ENCODE results near the gene NFIX.
A peak's percentile ranks its signal among the peaks of the same experiment; 100 is the strongest.

NFIX gene

GRCh38 chr19:13037161-13037560 is 41.9 kb downstream of the NFIX start:
- no peak for DNase-seq (ENCODE audit: low spot score)

GRCh38 chr19:13037731-13038130 is 42.5 kb downstream of the NFIX start:
- DNase-seq (ENCODE audit: low spot score), result no peak

GRCh38 chr19:13038306-13039210 is 43.3 kb downstream of the NFIX start:
- DNase-seq (ENCODE audit: low spot score), result no peak

- no peak for DNase-seq (ENCODE audit: low spot score)
These were observed 44.0 kb downstream of the NFIX start for GRCh38 chr19:13039211-13039789.

GRCh38 chr19:13040232-13040947 is 45.1 kb downstream of the NFIX start:
- DNase-seq (ENCODE audit: low spot score), result no peak

GRCh38 chr19:13040948-13041292 is 45.6 kb downstream of the NFIX start:
- no peak for DNase-seq (ENCODE audit: low spot score)

- DNase-seq (ENCODE audit: low spot score), result no peak
These were observed 47.3 kb downstream of the NFIX start for GRCh38 chr19:13042443-13043130.

GRCh38 chr19:13043285-13043684 is 48.0 kb downstream of the NFIX start:
- no peak for DNase-seq (ENCODE audit: low spot score)

- peak; percentile 63 for DNase-seq (ENCODE audit: low spot score)
These were observed 49.1 kb downstream of the NFIX start for GRCh38 chr19:13044231-13044836.

GRCh38 chr19:13045812-13046211 is 50.5 kb downstream of the NFIX start:
- no peak for DNase-seq (ENCODE audit: low spot score)

GRCh38 chr19:13047374-13047773 is 52.1 kb downstream of the NFIX start:
- no peak for DNase-seq (ENCODE audit: low spot score)

- no peak for DNase-seq (ENCODE audit: low spot score)
These were observed 55.0 kb downstream of the NFIX start for GRCh38 chr19:13050274-13050673.

- DNase-seq (ENCODE audit: low spot score), result no peak
These were observed 56.4 kb downstream of the NFIX start for GRCh38 chr19:13051557-13052165.

- DNase-seq (ENCODE audit: low spot score), result no peak
These were observed 57.3 kb downstream of the NFIX start for GRCh38 chr19:13052447-13053175.

GRCh38 chr19:13053238-13053637 is 58.0 kb downstream of the NFIX start:
- DNase-seq (ENCODE audit: low spot score), result no peak

- no peak for DNase-seq (ENCODE audit: low spot score)
These were observed 58.7 kb downstream of the NFIX start for GRCh38 chr19:13053761-13054625.

GRCh38 chr19:13054626-13055212 is 59.4 kb downstream of the NFIX start:
- no peak for DNase-seq (ENCODE audit: low spot score)

- DNase-seq (ENCODE audit: low spot score), result no peak
These were observed 60.2 kb downstream of the NFIX start for GRCh38 chr19:13055213-13056051.

Data from CD4-positive, alpha-beta T cell treated with Interleukin-2 at 100 ng/mL for 4 hours (primary cell).